ENCODE results near the gene NBPF10.
"Not testable (repeated sequence)": the region's sequence is repeated elsewhere in the genome, so short reads cannot be mapped to it uniquely, and the experiment has no call there.

The NBPF10 gene

GRCh38 chr1:146144465-146144864 lies at the start of gene NBPF10:
NBPF10 (minus strand) TSS chr1:146144804; CDS start chr1:146144769, 35 bp downstream.
- DNase-seq (ENCODE audit: low read depth in 2 of 3, low spot score in 2 of 3): not testable (repeated sequence)

DNA sequence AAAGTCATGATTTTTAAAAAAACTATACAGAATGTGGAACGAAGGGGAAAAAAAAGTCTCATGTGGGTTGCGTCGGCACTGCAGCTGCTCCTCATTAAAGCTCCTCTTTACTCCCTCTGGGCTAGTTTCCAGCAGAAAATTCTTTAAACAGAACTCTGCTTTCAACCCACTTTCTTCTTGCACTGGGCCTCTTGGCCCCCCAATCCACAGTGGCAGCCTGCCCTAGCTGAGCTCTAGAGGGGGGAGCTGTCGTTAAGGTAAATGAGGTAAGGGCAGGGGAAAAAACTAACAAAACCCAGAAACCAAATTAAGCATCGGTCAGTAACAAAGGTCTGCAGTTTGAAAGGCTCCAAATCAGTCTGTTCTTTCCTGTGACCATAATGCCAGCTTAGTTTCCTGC lies 29.9 kb upstream of the NBPF10 start:
- not testable (repeated sequence) for DNase-seq (ENCODE audit: low read depth in 2 of 3, low spot score in 2 of 3)

DNA sequence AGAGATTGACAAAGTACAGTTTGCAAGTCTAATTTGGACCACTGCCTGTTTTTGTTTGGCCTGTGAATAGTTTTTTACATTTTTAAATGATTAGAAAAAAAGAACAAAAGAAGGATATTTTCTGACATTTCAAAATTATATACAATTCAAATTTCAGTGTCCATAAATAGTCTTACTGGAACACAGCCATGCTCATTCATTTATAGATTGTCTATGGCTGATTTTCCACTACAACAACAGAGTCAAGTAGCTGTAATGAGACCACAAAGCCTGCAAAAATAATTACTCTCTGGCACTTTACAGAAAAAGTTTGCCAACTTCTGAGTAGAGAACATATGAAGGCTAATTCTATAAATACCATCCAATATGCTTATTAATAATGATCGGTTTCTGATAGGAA lies 23.1 kb upstream of the NBPF10 start:
- not testable (repeated sequence) for DNase-seq (ENCODE audit: low read depth in 2 of 3, low spot score in 2 of 3)

DNA sequence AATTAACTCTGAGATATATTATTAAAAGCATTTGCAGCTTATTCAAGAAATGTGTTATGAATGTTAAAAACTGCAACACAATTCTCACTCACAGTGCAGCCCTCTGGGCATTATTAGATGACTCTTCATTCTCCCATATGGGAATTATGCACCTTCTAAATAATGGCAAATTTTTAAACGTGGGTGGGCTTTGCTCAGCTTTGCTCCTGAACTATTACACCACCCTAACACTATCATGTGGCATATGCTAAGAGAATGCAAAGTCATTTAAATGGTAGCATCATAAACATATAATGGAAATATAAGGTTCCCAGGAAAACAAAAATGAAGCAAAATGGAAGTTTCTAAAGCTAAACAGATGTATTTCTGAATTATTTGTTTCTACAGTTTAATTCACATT lies 22.7 kb upstream of the NBPF10 start:
- DNase-seq (ENCODE audit: low read depth in 2 of 3, low spot score in 2 of 3): not testable (repeated sequence)
